Omental fat pad (tissue), 4 donors: ENCODE results near the gene RGS11. TPM values are rescaled to one million over a fixed set of nuclear protein-coding genes. Genes with fewer than 3 reads are reported as not detected.

ENCODE experiments used
- ATAC-seq: fragments of 150-250 bp; one replicate; pipeline ENCODE4 v1.9.1; 2016; ENCODE audit warnings: mild to moderate bottlenecking, moderate library complexity; ENCODE audit not compliant: low FRiP score
- DNase-seq: peaks from one replicate; pipeline ENCODE4 v3.0.0-alpha.2; 2019; ENCODE audit warnings: low spot score
- total RNA-seq, 4 donors: library from RNA; depleted of rRNA; stranded (reverse); fragments of >200 nt; gene quantifications; one replicate each; pipeline ENCODE4 v1.1.0, GENCODE V29; 2016
- TF ChIP-seq, protein P1 (sequence below), 3 donors: fragments of 450-650 bp; IDR thresholded peaks; one replicate each; pipeline ENCODE4 v1.5.1; 2016 to 2017; ENCODE audit warnings: antibody characterized with exemption in 3 of 3, mild to moderate bottlenecking in 3 of 3, moderate library complexity in 2 of 3

RGS11 gene
- total RNA-seq, 4 donors from 2014 or later = 5.0 to 23.5 (median 13.8) TPM

DNA sequence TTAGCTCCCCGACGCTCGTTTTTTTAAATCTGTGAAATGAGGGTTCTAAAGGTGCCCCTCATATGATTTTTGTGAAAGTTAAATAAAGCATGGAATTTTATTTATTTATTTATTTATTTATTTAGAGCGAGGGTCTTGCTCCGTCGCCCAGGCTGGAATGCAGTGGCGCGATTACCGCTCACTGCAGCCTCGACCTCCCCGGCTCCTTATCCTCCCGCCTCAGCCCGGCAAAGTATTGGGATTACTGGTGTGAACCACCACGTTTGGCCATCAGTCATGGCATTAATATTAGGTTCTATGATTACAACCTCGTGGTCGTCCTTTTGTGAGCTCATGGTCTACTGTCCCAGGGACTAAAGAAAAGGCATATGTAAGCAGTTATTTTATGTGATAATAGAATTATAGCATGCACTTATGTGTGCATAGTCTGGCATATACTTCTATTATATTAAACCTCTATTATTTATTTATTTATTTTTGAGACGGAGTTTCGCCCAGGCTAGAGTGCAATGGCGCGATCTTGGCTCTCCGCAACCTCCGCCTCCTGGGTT, 45.9 kb downstream of the RGS11 start:
- TF ChIP-seq, protein P1, sequence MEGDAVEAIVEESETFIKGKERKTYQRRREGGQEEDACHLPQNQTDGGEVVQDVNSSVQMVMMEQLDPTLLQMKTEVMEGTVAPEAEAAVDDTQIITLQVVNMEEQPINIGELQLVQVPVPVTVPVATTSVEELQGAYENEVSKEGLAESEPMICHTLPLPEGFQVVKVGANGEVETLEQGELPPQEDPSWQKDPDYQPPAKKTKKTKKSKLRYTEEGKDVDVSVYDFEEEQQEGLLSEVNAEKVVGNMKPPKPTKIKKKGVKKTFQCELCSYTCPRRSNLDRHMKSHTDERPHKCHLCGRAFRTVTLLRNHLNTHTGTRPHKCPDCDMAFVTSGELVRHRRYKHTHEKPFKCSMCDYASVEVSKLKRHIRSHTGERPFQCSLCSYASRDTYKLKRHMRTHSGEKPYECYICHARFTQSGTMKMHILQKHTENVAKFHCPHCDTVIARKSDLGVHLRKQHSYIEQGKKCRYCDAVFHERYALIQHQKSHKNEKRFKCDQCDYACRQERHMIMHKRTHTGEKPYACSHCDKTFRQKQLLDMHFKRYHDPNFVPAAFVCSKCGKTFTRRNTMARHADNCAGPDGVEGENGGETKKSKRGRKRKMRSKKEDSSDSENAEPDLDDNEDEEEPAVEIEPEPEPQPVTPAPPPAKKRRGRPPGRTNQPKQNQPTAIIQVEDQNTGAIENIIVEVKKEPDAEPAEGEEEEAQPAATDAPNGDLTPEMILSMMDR (IDR thresholded peaks at IDR 0.05) = no peak
- DNase-seq (no peak), ATAC-seq (no peak)

DNA sequence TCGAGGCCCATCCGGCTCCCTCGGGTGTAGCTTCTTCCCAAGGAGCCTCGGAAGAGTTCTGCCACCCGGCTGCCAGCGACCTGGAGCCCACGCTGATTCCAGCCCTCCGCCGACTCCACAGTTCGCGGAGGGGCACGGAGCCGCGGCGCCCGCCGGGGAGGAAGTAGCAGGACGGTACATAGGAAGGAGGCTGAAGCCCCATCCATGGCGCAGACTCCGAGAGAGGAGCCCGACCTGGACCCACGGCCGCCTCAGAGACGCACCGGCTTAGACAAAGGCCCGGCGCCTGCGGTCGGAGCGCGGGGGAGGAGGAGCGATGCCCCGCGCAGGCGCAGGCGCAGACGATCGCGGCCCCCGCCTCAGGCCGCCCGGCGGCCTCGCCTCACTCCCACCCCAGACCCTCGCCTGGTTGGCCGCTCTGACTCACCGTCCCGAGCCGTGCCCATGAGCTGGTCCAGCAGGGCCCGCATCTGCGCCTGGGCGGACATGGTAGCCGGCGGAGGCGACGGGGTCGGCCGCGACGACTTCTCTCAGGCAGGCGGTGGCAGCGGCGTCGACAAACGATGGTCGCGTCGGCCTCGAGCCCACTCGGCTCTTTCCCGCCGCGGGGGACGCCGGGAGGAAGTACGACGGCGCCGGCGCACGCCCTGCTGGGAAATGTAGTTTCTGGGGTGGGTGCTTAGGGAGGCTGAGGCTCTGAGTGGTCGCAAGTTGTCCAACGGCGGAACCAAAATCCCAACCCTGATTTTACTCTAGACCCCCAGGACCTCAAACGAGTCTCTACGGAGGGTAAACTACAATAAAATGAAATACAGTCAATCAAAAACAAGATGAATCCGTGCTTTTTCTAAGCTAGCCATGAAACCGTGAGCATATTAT, 46.7 kb downstream of the RGS11 start, which contains the start of gene LUC7L:
TSS of gene LUC7L (minus strand) at position 598 of the 879 bp plus-strand sequence. CDS start at position 488, 110 bp downstream.
- ATAC-seq = peak; percentile 91
- peak; percentile 41 for DNase-seq
- TF ChIP-seq, protein P1 (IDR thresholded peaks at IDR 0.05) = no peak

DNA sequence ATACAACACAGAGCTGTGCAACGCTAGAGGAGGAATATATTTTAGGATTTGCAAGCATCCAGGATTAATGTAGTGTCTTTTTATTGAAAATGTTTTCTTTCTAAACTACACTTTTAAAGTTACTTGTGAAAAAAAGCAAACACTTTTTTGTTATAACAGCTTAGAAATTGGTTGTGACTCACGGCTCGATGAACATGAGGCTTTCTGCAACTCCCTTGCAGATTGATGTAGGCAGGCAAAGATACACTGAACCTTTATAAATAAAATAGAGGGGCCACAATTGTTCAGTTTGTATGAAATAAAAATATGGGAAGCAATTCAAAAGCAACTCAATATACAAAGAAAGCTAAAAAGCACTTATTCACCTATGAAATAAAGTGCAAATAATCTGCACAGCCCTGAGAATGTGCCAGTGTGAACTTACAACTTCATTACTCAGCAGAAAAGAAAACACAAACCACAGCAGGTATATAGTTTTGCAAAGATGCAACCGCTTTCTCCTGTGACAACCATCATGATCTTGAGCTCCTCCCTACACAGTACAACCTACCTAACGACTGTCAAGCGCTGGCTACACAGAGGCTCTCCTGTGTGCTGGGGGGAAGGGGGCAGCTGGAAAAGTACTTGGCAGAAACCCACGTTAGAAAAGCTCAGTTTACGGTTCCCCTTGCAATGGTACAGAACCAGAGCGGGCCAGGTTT, 47.4 kb downstream of the RGS11 start:
- DNase-seq (no peak), ATAC-seq (no peak)
- TF ChIP-seq, protein P1 (IDR thresholded peaks at IDR 0.05) = no peak

DNA sequence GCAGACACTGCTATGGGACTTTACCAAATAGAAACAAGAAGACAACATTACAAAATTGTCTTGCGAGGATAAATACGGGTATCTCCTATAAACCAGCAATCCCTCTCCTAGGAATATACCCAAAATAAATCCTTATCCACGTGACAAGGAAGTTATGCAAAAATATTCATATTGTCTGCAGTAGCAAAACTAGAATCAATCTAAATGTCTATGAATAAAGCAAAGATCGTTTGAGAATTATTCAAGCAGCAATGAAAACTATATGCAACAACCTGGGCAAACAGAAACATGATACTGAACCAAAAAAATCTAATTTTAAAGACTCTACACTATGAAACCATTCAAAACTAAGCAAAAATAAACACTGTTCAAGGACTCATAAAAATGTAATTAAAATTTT, 55.7 kb downstream of the RGS11 start:
- no peak for DNase-seq
- TF ChIP-seq, protein P1 (IDR thresholded peaks at IDR 0.05) = no peak
- ATAC-seq = no peak

Other genes with a start within 250 kb of the RGS11 start
- gene POLR3K, start 222.3 kb downstream of the RGS11 start, total RNA-seq = 1 to 10 TPM; 3.4 to 6.3 (median 4.1) TPM
- gene SNRNP25, start 222.1 kb downstream of the RGS11 start, total RNA-seq = 10 to 100 TPM; 14.1 to 20.3 (median 17.6) TPM
- gene RHBDF1, start 203.3 kb downstream of the RGS11 start, total RNA-seq = 10 to 100 TPM; 17.7 to 66.8 (median 18.8) TPM
- gene MPG, start 197.7 kb downstream of the RGS11 start, total RNA-seq = 100 to 1,000 TPM in 1 of 4 donors, 10 to 100 TPM in 3; 49.1 to 107 (median 87.2) TPM
- 10 to 100 TPM; 14.5 to 25.5 (median 20.2) TPM for gene NPRL3, start 137.3 kb downstream of the RGS11 start, total RNA-seq
- gene HBZ, start 123.3 kb downstream of the RGS11 start, total RNA-seq = not detected
- gene HBM, start 110.0 kb downstream of the RGS11 start, total RNA-seq = not detected
- 1,000 to 10,000 TPM in 1 of 4 donors, 100 to 1,000 TPM in 2, 10 to 100 TPM in 1; 91.3 to 2,323 (median 185) TPM for gene HBA2, start 103.1 kb downstream of the RGS11 start, total RNA-seq
- 100 to 1,000 TPM in 2 of 4 donors, 10 to 100 TPM in 2; 56.8 to 998 (median 122) TPM for gene HBA1, start 99.3 kb downstream of the RGS11 start, total RNA-seq
- 1 to 10 TPM in 1 of 4 donors, not detected in 3; 3.0 TPM for gene HBQ1, start 95.5 kb downstream of the RGS11 start, total RNA-seq
- gene LUC7L, start 46.5 kb downstream of the RGS11 start, total RNA-seq = 100 to 1,000 TPM in 1 of 4 donors, 10 to 100 TPM in 3; 52.7 to 115 (median 76.8) TPM
- gene FAM234A, start 41.1 kb downstream of the RGS11 start, total RNA-seq = 100 to 1,000 TPM in 1 of 4 donors, 10 to 100 TPM in 3; 48.5 to 119 (median 69.3) TPM
- gene ARHGDIG, start 4.6 kb upstream of the RGS11 start, total RNA-seq = 10 to 100 TPM in 1 of 4 donors, 1 to 10 TPM in 2, not detected in 1; 2.3 to 12.2 (median 5.9) TPM
- gene PDIA2, start 7.2 kb upstream of the RGS11 start, total RNA-seq = 1 to 10 TPM in 3 of 4 donors, not detected in 1; 1.5 to 5.3 (median 2.7) TPM
- gene AXIN1, start 76.8 kb upstream of the RGS11 start, total RNA-seq = 10 to 100 TPM; 17.0 to 36.6 (median 20.9) TPM
- 10 to 100 TPM; 53.3 to 58.2 (median 53.9) TPM for gene MRPL28, start 94.6 kb upstream of the RGS11 start, total RNA-seq
- gene PGAP6, start 106.0 kb upstream of the RGS11 start, total RNA-seq = 10 to 100 TPM; 27.3 to 41.1 (median 39.0) TPM
- gene NME4, start 121.3 kb upstream of the RGS11 start, total RNA-seq = 100 to 1,000 TPM in 1 of 4 donors, 10 to 100 TPM in 3; 49.5 to 115 (median 79.3) TPM
- gene DECR2, start 125.9 kb upstream of the RGS11 start, total RNA-seq = 10 to 100 TPM; 16.5 to 30.9 (median 21.4) TPM
- gene RAB11FIP3, start 149.7 kb upstream of the RGS11 start, total RNA-seq = 10 to 100 TPM; 24.9 to 52.2 (median 48.7) TPM